ENCODE results near the gene ITGA2.
A peak's percentile ranks its signal among the peaks of the same experiment; 100 is the strongest.

Gene ITGA2

GRCh38 chr5:53022930-53023511, 33.9 kb downstream of the ITGA2 start:
- DNase-seq, result no peak

- peak; percentile 72 to 76 for DNase-seq
Observed at GRCh38 chr5:53023969-53024368, 34.8 kb downstream of the ITGA2 start.

- DNase-seq, result peak; percentile 22 to 36
Observed at GRCh38 chr5:53024535-53024934, 35.4 kb downstream of the ITGA2 start.

GRCh38 chr5:53025487-53025886, 36.3 kb downstream of the ITGA2 start:
- DNase-seq, result no peak

GRCh38 chr5:53027913-53028312, 38.8 kb downstream of the ITGA2 start:
- DNase-seq, result peak; percentile 24 to 25

GRCh38 chr5:53029608-53030007, 40.5 kb downstream of the ITGA2 start:
- DNase-seq, result no peak

- no peak for DNase-seq
Observed at GRCh38 chr5:53030893-53031292, 41.7 kb downstream of the ITGA2 start.

- peak in 1 of 2 experiments; percentile 9 for DNase-seq
Observed at GRCh38 chr5:53031695-53032096, 42.5 kb downstream of the ITGA2 start.

GRCh38 chr5:53032188-53032587, 43.0 kb downstream of the ITGA2 start:
- no peak for DNase-seq

- no peak for DNase-seq
Observed at GRCh38 chr5:53034832-53035231, 45.7 kb downstream of the ITGA2 start.

GRCh38 chr5:53035868-53036381, 46.8 kb downstream of the ITGA2 start:
- DNase-seq, result peak; percentile 8 to 31

GRCh38 chr5:53037141-53037859, 48.1 kb downstream of the ITGA2 start:
- DNase-seq, result peak in 1 of 2 experiments; percentile 4

- DNase-seq, result no peak
Observed at GRCh38 chr5:53038196-53038847, 49.2 kb downstream of the ITGA2 start.

GRCh38 chr5:53039855-53040254, 50.7 kb downstream of the ITGA2 start:
- DNase-seq, result no peak

GRCh38 chr5:53041071-53041692, 52.0 kb downstream of the ITGA2 start:
- DNase-seq, result no peak

- DNase-seq, result no peak
Observed at GRCh38 chr5:53041740-53042139, 52.6 kb downstream of the ITGA2 start.

GRCh38 chr5:53045263-53045662, 56.1 kb downstream of the ITGA2 start:
- DNase-seq, result no peak

- no peak for DNase-seq
Observed at GRCh38 chr5:53048248-53048647, 59.1 kb downstream of the ITGA2 start.

GRCh38 chr5:53052499-53052898, 63.3 kb downstream of the ITGA2 start:
- no peak for DNase-seq

GRCh38 chr5:53053364-53053763, 64.2 kb downstream of the ITGA2 start:
- no peak for DNase-seq

- no peak for DNase-seq
Observed at GRCh38 chr5:53055365-53055764, 66.2 kb downstream of the ITGA2 start.

- no peak for DNase-seq
Observed at GRCh38 chr5:53059281-53059680, 70.1 kb downstream of the ITGA2 start.

- no peak for DNase-seq
Observed at GRCh38 chr5:53063176-53063575, 74.0 kb downstream of the ITGA2 start.

GRCh38 chr5:53063791-53064190, 74.6 kb downstream of the ITGA2 start:
- no peak for DNase-seq

Measured in AML-193 (cell line).